ENCODE measurements around the gene EIPR1. TPM values are rescaled to one million over a fixed set of nuclear protein-coding genes. Genes with fewer than 3 reads are reported as not detected.
"Not testable (repeated sequence)": the region's sequence is repeated elsewhere in the genome, so short reads cannot be mapped to it uniquely, and the experiment has no call there.

EIPR1 gene
- total RNA-seq, 1 donor from 2014 or later: 8.4 TPM

- ATAC-seq (ENCODE audit: poor library complexity) (no peak), DNase-seq (peak; percentile 12)
- intact Hi-C loops (cut with DNase I): no loop called here
Observed at GRCh38 chr2:3299130-3299529, 78.5 kb downstream of the EIPR1 start.

- ATAC-seq (ENCODE audit: poor library complexity) (no peak), DNase-seq (no peak)
- intact Hi-C loops (cut with DNase I): no loop called here
Observed at GRCh38 chr2:3298191-3298590, 79.4 kb downstream of the EIPR1 start.

DNA sequence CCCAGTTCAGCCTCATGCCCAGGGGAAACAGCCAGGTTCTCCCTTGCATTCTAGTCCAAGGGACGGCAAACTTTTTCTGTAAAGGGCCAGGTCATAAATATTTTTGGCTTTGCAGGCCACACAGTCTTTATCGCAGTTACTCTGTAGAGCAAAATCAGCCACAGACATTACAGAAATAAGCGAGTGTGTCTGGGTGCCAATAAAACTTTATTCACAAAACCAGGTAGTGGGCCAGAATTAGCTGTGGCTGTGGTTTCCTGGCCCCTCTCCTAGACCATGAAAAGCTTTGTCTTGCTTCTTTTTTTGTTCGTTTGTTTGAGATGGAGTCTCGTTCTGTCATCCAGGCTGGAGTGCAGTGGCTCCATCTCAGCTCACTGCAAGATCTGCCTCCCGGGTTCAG lies 80.1 kb downstream of the EIPR1 start:
- intact Hi-C loops (cut with DNase I): no loop called here
- no peak for DNase-seq

GRCh38 chr2:3296182-3296972 lies 81.2 kb downstream of the EIPR1 start:
- DNase-seq (no peak), ATAC-seq (ENCODE audit: poor library complexity) (no peak)
- intact Hi-C loops (cut with DNase I): no loop called here

More for the DNA sequence above, 80.1 kb downstream of the EIPR1 start:
- ATAC-seq (ENCODE audit: poor library complexity): no peak

GRCh38 chr2:3294493-3294892 lies 83.1 kb downstream of the EIPR1 start:
- ATAC-seq (ENCODE audit: poor library complexity): no peak
- intact Hi-C loops (cut with DNase I): no loop called here
- DNase-seq: no peak

DNA sequence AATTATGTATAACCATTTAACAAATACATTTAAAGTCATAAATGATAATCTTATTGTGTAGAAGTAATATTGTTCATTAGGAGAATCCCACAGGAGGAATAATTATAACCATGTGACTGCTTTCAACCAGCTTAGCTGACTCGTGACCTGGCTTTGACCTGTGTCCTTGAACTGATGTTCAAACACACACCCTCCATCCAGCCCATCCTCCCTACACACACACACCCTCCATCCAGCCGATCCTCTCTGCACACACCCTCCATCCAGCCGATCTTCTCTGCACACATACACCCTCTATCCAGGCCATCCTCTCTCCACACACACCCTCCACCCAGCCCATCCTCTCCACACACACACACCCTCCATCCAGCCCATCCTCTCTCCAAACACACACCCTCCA lies 83.5 kb downstream of the EIPR1 start:
- intact Hi-C loops (cut with DNase I): no loop called here
- no peak for ATAC-seq (ENCODE audit: poor library complexity)

GRCh38 chr2:3293221-3293620 lies 84.4 kb downstream of the EIPR1 start:
- intact Hi-C loops (cut with DNase I): no loop called here
- no peak for DNase-seq
- no peak for ATAC-seq (ENCODE audit: poor library complexity)

More for the DNA sequence above, 83.5 kb downstream of the EIPR1 start:
- no peak for DNase-seq

DNA sequence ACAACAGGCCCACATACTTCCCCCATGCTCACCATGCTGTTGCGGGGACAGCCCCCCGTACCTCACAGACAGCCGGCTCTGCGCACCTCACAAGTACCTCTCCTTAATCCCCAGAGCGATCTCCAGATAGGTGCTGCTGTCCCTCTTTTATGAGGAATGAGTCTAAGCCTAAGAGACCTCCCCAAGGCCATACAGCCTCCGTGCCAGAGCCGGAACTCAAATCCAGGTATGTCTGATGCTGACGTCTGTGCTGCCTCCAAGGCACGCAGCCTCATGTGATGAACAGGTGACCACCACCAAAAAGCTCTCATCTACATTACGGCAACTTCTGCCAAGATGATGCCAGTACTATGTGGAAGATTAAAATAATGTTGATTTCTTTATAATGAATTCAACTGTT lies 85.2 kb downstream of the EIPR1 start:
- ATAC-seq (ENCODE audit: poor library complexity) (no peak), DNase-seq (no peak)
- intact Hi-C loops (cut with DNase I): no loop called here

GRCh38 chr2:3291750-3292149 lies 85.9 kb downstream of the EIPR1 start:
- DNase-seq (no peak), ATAC-seq (ENCODE audit: poor library complexity) (no peak)
- intact Hi-C loops (cut with DNase I): no loop called here

- ATAC-seq (ENCODE audit: poor library complexity) (no peak), DNase-seq (peak; percentile 6)
- intact Hi-C loops (cut with DNase I): no loop called here
Observed at GRCh38 chr2:3291113-3291512, 86.5 kb downstream of the EIPR1 start.

- no peak for ATAC-seq (ENCODE audit: poor library complexity)
- DNase-seq: no peak
- intact Hi-C loops (cut with DNase I): no loop called here
Observed at GRCh38 chr2:3290655-3291054, 87.0 kb downstream of the EIPR1 start.

DNA sequence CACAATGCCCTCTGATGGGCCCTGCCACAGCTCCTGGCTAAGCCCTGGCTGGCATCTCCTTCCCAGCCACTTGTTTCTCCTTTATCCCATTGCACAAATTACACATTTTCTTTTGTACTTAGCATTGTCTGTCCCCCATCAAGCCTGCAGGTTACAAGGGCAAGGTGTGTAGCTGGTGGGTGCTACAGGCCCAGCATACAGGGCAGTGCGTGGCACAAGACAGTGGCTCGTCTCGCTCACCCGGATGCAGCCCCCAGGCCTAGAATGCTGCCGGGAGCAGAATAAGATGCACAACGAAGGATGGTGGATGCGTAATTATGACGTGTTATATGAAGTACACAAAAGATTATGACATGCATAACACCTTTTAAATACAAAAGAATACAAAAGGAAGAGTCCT lies 87.6 kb downstream of the EIPR1 start:
- no peak for ATAC-seq (ENCODE audit: poor library complexity)
- intact Hi-C loops (cut with DNase I): no loop called here
- DNase-seq: no peak

DNA sequence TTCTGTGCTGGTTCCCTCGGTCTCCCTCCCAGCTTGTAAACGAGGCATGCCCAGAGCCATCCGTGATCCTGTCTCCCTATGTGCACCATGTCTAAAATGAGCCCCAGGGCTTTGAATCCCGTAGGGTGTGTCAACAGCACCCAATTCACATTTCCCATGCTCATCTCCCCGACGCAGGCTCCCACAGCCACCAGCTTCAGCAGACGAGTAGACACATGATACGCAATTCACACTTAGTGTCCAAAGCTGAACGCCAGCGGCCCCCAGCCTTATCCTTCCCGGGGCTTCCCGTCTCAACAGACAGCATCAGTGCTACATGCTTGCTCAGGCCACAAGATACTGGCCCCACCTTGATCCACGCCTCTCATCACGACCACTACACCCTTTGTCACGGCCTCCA lies 88.1 kb downstream of the EIPR1 start:
- no peak for DNase-seq
- no peak for ATAC-seq (ENCODE audit: poor library complexity)
- intact Hi-C loops (cut with DNase I): no loop called here

- DNase-seq (no peak), ATAC-seq (ENCODE audit: poor library complexity) (no peak)
Observed at GRCh38 chr2:3289171-3289515, 88.5 kb downstream of the EIPR1 start.

DNA sequence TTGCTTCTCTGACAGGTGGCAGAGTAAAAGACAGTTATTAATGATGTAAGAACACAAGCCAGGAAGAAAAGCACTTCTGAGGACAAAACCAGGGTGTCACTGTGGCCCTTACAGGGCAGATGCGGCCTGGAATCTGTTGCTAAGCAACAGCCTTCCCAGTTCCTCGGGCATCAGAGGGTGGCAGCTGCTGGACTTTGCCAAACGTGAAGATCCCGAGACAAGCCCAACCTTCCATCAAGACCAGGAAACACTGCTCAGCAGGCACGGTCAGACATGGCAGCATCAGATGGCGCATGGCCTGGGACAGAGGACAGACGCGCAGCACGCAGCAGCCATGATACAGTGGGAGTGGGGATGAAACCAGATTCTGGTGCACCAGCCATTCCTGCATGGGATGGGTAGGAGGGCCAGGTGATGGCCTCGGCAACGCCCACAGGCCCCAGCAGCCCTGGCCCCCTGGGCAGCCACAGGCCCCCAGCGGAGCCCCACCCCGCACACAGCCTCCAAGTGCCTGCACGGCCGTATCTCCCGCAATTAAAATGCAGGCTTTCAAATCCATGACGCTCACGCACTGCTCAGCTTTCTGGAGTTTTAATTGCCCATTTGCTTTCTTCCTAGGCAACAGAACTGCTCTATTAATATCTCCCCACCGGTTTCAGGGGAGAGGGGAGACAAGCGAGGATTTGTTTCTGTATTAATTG lies 89.0 kb downstream of the EIPR1 start:
- no peak for DNase-seq
- ATAC-seq (ENCODE audit: poor library complexity): no peak

More at GRCh38 chr2:3289171-3289515, 88.5 kb downstream of the EIPR1 start:
- intact Hi-C loops (cut with DNase I): no loop called here

DNA sequence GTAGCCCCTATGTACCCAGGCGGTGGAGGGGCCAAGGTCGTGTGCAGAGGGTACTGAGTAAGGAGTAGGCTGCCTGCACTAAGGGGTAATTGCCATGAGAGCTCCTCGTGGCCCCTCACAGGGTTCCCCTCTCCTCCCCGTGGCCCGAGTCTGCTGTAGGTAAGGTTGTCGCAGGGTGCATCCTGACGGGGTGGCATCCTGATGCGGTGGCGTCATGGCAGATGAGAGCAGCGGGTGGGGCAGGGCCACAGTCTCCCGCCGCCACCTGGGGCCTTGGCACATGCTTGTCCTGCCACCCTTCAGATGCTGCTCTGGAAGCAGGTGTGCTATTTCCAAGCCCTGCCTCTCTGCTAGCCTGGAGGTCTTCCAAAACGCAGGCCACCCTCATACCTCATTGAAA lies 89.7 kb downstream of the EIPR1 start:
- ATAC-seq (ENCODE audit: poor library complexity): no peak
- DNase-seq: no peak
- intact Hi-C loops (cut with DNase I): no loop called here

More for the DNA sequence above, 89.0 kb downstream of the EIPR1 start:
- intact Hi-C loops (cut with DNase I): no loop called here

- intact Hi-C loops (cut with DNase I); ATAC-seq (ENCODE audit: poor library complexity); DNase-seq: not testable (repeated sequence)
Observed at GRCh38 chr2:3286646-3287036, 91.0 kb downstream of the EIPR1 start.

DNA sequence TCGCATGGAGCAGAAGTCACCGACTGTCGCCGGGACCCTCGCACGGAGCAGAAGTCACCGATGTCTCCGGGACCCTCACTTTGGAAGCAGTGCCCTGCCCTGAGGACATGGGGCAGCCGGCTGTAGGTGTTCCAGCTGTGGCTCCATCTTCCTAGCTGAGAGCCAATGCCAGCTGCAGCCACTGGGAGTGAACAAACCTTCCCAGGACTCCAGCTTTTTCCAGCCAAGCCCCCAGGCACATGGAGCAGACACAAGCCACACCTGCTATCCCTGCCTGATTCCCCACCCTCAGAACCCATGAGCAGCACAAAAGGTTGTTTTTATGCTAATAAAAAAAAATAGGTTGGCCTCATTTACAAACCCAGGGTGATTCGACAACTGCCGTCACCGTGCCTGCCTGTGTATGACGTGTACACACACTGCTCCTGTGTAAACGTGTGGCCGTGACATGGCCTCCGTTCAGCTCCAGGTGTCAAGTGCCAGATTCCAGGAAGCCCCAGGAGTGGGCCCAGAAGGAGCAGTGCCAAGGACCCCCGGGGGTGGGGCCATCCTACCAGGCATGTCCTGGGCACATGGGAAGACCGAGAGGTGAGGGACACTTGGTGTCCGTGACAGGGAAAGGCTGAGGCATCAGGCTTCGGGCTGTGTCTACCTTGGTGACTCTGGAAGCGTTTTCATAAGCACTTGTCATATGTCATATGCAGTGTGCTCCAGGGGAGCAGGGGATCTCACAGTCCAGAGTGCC lies 91.5 kb downstream of the EIPR1 start:
- no peak for ATAC-seq (ENCODE audit: poor library complexity)
- DNase-seq: peak; percentile 35
- intact Hi-C loops (cut with DNase I): no loop called here

Data from Right ventricle myocardium superior (tissue), 1 donor.